NT2/D1 (cell line): ENCODE data around the gene APOM.
A peak's percentile ranks its signal among the peaks of the same experiment; 100 is the strongest.

Experiments used
- DNase-seq: peaks from one replicate; pipeline ENCODE4 v3.0.0-alpha.2; 2011; ENCODE audit warnings: low read depth, low spot score
- H3K27me3 ChIP-seq: 2 replicates; pipeline ENCODE4 v1.6.0; 2011; ENCODE audit warnings: mild to moderate bottlenecking; ENCODE audit not compliant: insufficient read length, insufficient read depth
- H3K36me3 ChIP-seq: 2 replicates; pipeline ENCODE4 v1.6.1; 2011; ENCODE audit warnings: mild to moderate bottlenecking, low read length, mixed read lengths; ENCODE audit not compliant: insufficient read depth, insufficient read length
- H3K4me1 ChIP-seq: 2 replicates; pipeline ENCODE4 v1.5.1; 2011; ENCODE audit not compliant: insufficient read depth, insufficient read length
- H3K4me3 ChIP-seq: 2 replicates; pipeline ENCODE4 v1.5.1; 2011; ENCODE audit warnings: low read depth; ENCODE audit not compliant: insufficient read length
- H3K9ac ChIP-seq: 2 replicates; pipeline ENCODE4 v1.6.0; 2011; ENCODE audit warnings: low read depth; ENCODE audit not compliant: insufficient read length
- H3K9me3 ChIP-seq: 2 replicates; pipeline ENCODE4 v1.5.1; 2011; ENCODE audit warnings: mild to moderate bottlenecking, low read length; ENCODE audit not compliant: insufficient read depth
- SUZ12 ChIP-seq: IDR thresholded peaks from 2 replicates; pipeline ENCODE4 v1.6.1; 2011; ENCODE audit not compliant: insufficient read length, insufficient read depth; ENCODE audit errors: extremely low read depth
- YY1 ChIP-seq: IDR thresholded peaks from 2 replicates; pipeline ENCODE4 v1.6.1; 2011; ENCODE audit not compliant: insufficient read length, insufficient read depth
- ZNF274 ChIP-seq: IDR thresholded peaks from 2 replicates; pipeline ENCODE4 v1.6.1; 2011; ENCODE audit warnings: mild to moderate bottlenecking, low read depth, low read length

APOM gene

GRCh38 chr6:31640612-31641011 lies 15.1 kb upstream of the APOM start:
- DNase-seq: no peak
- Histone ChIP-seq H3K27me3 (no peaks in the 10 kb centered on the region), H3K9me3 (no peaks in the 10 kb centered on the region; the same call in 1 of the 2 replicates), H3K4me1 (no peaks in the 10 kb centered on the region), H3K36me3 (peaks cover 88% of the 10 kb centered on the region), H3K9ac (no peak overlapping the region), H3K4me3 (no peak overlapping the region)
- no peak for TF ChIP-seq SUZ12
- TF ChIP-seq YY1: no peak
- no peak for TF ChIP-seq ZNF274

GRCh38 chr6:31641370-31641769 lies 14.3 kb upstream of the APOM start:
- H3K9me3 ChIP-seq: no peaks in the 10 kb centered on the region; the same call in 1 of the 2 replicates
- TF ChIP-seq SUZ12: no peak
- TF ChIP-seq YY1: no peak
- TF ChIP-seq ZNF274: no peak
- H3K9ac ChIP-seq: no peak overlapping the region
- no peaks in the 10 kb centered on the region for H3K4me1 ChIP-seq
- DNase-seq: no peak
- peaks cover 88% of the 10 kb centered on the region for H3K36me3 ChIP-seq
- H3K27me3 ChIP-seq: no peaks in the 10 kb centered on the region
- H3K4me3 ChIP-seq: no peak overlapping the region

GRCh38 chr6:31642798-31643570 lies 12.7 kb upstream of the APOM start:
- no peak overlapping the region for H3K4me3 ChIP-seq
- no peak for DNase-seq
- H3K27me3 ChIP-seq: no peaks in the 10 kb centered on the region
- H3K9ac ChIP-seq: no peak overlapping the region
- no peaks in the 10 kb centered on the region for H3K4me1 ChIP-seq
- peaks cover 87% of the 10 kb centered on the region for H3K36me3 ChIP-seq
- TF ChIP-seq SUZ12 (no peak), ZNF274 (no peak)
- no peaks in the 10 kb centered on the region; the same call in 1 of the 2 replicates for H3K9me3 ChIP-seq

- peaks cover 92% of the 10 kb centered on the region for H3K36me3 ChIP-seq
- TF ChIP-seq ZNF274: no peak
- no peak for TF ChIP-seq SUZ12
- TF ChIP-seq YY1: no peak
Measured at GRCh38 chr6:31643818-31644454, 11.8 kb upstream of the APOM start.

DNA sequence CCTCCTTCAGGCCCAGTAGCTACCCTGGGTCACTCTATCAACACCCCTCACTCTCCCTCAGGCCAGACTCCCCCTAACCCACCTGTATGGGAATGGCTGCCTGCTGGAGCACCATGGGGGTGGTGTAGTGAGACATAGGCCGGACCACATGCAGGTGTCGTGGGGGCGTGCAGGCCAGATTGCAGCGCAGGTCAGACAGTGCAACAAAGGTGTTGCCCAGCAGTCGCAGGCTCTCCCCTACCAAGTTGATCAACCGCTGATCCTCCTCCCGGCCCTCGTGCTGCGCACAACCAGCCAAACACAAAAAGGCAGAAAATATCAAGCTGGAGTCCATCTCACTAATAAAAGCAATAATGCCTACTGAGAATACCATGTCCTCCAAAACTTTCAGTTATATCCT lies 10.4 kb upstream of the APOM start:
- peaks cover 87% of the 10 kb centered on the region for H3K36me3 ChIP-seq

More at GRCh38 chr6:31643818-31644454, 11.8 kb upstream of the APOM start:
- Histone ChIP-seq H3K4me3 (no peak overlapping the region), H3K4me1 (no peaks in the 10 kb centered on the region), H3K9ac (no peak overlapping the region), H3K27me3 (no peaks in the 10 kb centered on the region), H3K9me3 (no peaks in the 10 kb centered on the region; the same call in 1 of the 2 replicates)
- DNase-seq: no peak

DNA sequence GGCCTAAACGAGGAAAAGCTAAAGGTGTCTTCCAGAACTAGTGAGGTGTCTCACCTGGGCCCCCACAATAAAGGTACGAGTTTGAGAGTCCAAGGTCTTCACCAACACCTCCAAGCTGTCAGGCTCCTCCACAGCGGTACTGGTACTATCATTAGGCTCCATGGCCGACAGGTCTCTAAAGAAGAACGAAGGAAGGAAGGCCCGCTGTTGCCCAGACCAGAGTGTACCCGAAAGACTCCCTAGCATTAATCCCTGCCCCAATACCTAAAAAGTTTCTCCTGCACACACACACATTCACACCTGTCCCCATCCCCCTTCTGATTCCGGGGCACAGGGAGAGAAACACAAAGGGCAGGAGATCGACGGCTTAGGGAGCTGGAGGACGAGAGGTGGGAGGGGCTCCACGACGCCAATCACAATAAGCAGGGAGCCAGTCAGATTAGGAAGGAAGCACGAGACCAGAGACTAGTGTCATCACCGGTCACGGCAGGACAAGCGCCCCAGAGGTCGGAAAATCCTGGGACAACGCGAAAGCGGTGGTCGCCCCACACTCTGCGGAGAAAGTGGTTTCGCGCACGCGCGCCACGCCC lies 4.0 kb upstream of the APOM start:
- H3K36me3 ChIP-seq: peaks cover 41% of the 10 kb centered on the region
- H3K9me3 ChIP-seq: no peaks in the 10 kb centered on the region
- DNase-seq: peak; percentile 55
- TF ChIP-seq ZNF274: no peak
- no peak for TF ChIP-seq SUZ12
- TF ChIP-seq YY1: no peak
- no peaks in the 10 kb centered on the region for H3K27me3 ChIP-seq
- peak overlapping the region; percentile 89 for H3K4me3 ChIP-seq
- H3K9ac ChIP-seq: peak overlapping the region; percentile 85
- no peaks in the 10 kb centered on the region for H3K4me1 ChIP-seq

More for the DNA sequence above, 10.4 kb upstream of the APOM start:
- no peaks in the 10 kb centered on the region for H3K27me3 ChIP-seq
- H3K4me1 ChIP-seq: no peaks in the 10 kb centered on the region
- H3K9ac ChIP-seq: no peak overlapping the region
- no peaks in the 10 kb centered on the region for H3K9me3 ChIP-seq
- H3K4me3 ChIP-seq: no peak overlapping the region
- TF ChIP-seq YY1: no peak
- TF ChIP-seq ZNF274: no peak
- no peak for TF ChIP-seq SUZ12
- DNase-seq: no peak

GRCh38 chr6:31652925-31653724 lies 2.6 kb upstream of the APOM start:
- peak overlapping the region; percentile 89 for H3K4me3 ChIP-seq
- DNase-seq: peak; percentile 74
- no peaks in the 10 kb centered on the region for H3K27me3 ChIP-seq
- no peaks in the 10 kb centered on the region for H3K9me3 ChIP-seq
- H3K4me1 ChIP-seq: no peaks in the 10 kb centered on the region
- peaks cover 39% of the 10 kb centered on the region for H3K36me3 ChIP-seq
- TF ChIP-seq SUZ12 (no peak), YY1 (no peak), ZNF274 (no peak)
- H3K9ac ChIP-seq: peak overlapping the region; percentile 85
